ENCODE measurements around the gene C9.

The C9 gene

DNA sequence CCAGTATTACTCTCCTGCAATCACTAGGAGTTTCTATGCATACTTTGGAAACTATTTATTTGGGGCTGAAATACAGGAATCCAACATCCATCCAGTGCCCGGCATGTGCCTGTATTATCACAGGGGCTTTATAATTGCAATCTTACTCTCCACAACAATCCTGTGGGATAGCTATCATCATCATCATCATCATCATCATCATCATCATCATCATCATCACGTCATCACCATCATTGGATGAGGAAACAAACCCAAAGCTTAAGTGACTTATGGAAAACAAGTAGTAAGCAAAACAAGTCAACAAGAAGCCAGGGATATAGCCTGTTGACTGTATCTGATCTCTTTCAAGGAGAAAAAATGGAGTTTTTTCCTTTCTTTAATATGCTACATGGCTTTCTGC is 97.1 kb downstream of the C9 start:
- TF ChIP-seq, protein P1, sequence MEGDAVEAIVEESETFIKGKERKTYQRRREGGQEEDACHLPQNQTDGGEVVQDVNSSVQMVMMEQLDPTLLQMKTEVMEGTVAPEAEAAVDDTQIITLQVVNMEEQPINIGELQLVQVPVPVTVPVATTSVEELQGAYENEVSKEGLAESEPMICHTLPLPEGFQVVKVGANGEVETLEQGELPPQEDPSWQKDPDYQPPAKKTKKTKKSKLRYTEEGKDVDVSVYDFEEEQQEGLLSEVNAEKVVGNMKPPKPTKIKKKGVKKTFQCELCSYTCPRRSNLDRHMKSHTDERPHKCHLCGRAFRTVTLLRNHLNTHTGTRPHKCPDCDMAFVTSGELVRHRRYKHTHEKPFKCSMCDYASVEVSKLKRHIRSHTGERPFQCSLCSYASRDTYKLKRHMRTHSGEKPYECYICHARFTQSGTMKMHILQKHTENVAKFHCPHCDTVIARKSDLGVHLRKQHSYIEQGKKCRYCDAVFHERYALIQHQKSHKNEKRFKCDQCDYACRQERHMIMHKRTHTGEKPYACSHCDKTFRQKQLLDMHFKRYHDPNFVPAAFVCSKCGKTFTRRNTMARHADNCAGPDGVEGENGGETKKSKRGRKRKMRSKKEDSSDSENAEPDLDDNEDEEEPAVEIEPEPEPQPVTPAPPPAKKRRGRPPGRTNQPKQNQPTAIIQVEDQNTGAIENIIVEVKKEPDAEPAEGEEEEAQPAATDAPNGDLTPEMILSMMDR (IDR thresholded peaks at IDR 0.05; ENCODE audit: insufficient read depth, low read length, poor library complexity, severe bottlenecking) = no peak
- Histone ChIP-seq H3K36me3 (ENCODE audit: control insufficient read depth, insufficient read depth, low read length) (no peaks in the 10 kb centered on the region), H3K4me3 (replicated peaks; ENCODE audit: low read depth, low read length) (no peak overlapping the region), H3K27me3 (replicated peaks; ENCODE audit: control insufficient read depth, insufficient read depth, low read length) (no peaks in the 10 kb centered on the region)
- DNase-seq (ENCODE audit: extremely low read depth, insufficient read length) = no peak

DNA sequence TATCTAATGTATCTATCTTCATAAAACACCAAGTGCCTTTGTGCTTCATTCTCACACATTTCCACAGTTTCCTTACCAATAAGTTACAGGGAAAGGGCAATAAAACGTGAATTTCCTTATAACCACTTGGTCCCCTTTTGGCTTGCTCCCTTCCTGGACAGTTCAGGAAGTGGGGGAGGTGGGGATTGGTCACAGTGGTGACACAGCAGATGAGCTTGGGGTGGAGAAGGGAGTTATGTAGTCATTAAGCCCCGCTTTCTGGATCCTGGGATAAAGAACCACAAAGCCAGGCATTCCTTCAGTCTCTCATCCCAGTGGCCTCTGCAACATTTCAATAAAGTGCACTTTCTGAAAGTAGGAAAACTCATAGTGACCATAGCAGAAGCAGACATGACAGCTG is 97.9 kb downstream of the C9 start:
- TF ChIP-seq, protein P1 (IDR thresholded peaks at IDR 0.05; ENCODE audit: insufficient read depth, low read length, poor library complexity, severe bottlenecking) = no peak
- Histone ChIP-seq H3K27me3 (replicated peaks; ENCODE audit: control insufficient read depth, insufficient read depth, low read length) (no peaks in the 10 kb centered on the region), H3K4me3 (replicated peaks; ENCODE audit: low read depth, low read length) (no peak overlapping the region), H3K36me3 (ENCODE audit: control insufficient read depth, insufficient read depth, low read length) (no peaks in the 10 kb centered on the region)
- DNase-seq (ENCODE audit: extremely low read depth, insufficient read length) = no peak

DNA sequence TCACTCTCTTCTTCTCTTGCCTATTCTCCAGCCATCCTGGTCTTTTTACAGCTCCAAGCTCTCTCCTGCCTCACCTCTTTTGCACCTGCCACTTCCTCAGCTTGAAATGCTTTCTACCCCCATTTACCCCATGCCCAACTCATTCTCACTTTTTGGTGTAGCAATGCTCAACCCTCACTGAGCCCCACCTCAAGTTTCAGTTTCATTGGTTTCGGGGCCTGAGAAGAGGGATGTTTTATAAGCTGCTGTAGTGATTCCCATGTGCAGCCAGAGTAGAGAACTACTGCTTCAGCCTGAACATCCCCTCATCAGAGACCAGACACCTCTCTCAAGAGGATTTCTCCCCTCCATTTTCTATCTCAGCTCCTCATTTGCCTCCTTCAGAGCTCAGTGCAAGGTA is 99.8 kb downstream of the C9 start:
- H3K4me3 ChIP-seq (replicated peaks; ENCODE audit: low read depth, low read length) = no peak overlapping the region
- H3K36me3 ChIP-seq (ENCODE audit: control insufficient read depth, insufficient read depth, low read length) = no peaks in the 10 kb centered on the region
- peak; percentile 39 for DNase-seq (ENCODE audit: extremely low read depth, insufficient read length)
- TF ChIP-seq, protein P1 (IDR thresholded peaks at IDR 0.05; ENCODE audit: insufficient read depth, low read length, poor library complexity, severe bottlenecking) = no peak
- no peaks in the 10 kb centered on the region for H3K27me3 ChIP-seq (replicated peaks; ENCODE audit: control insufficient read depth, insufficient read depth, low read length)

DNA sequence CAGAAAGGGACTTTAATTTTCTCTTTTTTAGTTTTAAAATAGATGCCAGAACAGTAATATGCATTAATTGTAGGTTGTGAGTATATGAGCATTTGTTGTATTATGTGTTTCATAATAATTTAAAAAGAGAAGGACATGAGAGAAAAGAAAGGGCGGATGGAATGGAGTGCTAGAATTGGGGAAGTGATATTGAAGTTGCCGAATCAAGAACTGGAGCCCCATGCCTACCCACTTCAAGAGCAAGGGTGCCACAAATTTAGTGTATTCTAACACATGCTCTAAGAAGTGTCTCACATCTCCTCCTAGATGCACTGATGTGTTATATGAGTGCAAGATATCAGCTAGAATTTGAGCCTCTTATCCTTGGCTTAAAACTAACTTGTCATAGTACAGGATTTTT is 101.3 kb downstream of the C9 start:
- Histone ChIP-seq H3K27me3 (replicated peaks; ENCODE audit: control insufficient read depth, insufficient read depth, low read length) (no peaks in the 10 kb centered on the region), H3K4me3 (replicated peaks; ENCODE audit: low read depth, low read length) (no peak overlapping the region), H3K36me3 (ENCODE audit: control insufficient read depth, insufficient read depth, low read length) (no peaks in the 10 kb centered on the region)
- TF ChIP-seq, protein P1 (IDR thresholded peaks at IDR 0.05; ENCODE audit: insufficient read depth, low read length, poor library complexity, severe bottlenecking) = no peak
- DNase-seq (ENCODE audit: extremely low read depth, insufficient read length) = no peak

DNA sequence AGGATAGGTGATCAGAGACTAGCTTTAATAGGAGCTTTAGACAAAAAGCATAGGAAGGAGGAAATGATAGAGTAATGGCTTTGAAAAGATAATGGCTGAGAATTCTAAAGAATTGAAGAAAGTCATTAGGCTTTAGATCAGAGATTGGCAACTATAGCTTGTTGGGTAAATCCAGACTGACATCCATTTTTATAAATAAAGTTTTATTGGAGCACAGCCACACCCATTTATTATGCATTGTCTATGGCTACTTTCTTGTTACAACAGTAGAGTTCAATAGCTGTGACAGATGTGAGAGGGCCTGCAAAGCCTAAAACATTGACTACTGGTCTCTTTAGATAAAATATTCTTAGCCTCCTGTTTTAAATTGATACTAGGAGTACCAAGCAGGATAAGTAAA is 104.2 kb downstream of the C9 start:
- no peak overlapping the region for H3K4me3 ChIP-seq (replicated peaks; ENCODE audit: low read depth, low read length)
- H3K36me3 ChIP-seq (ENCODE audit: control insufficient read depth, insufficient read depth, low read length) = no peaks in the 10 kb centered on the region
- DNase-seq (ENCODE audit: extremely low read depth, insufficient read length) = no peak
- TF ChIP-seq, protein P1 (IDR thresholded peaks at IDR 0.05; ENCODE audit: insufficient read depth, low read length, poor library complexity, severe bottlenecking) = no peak
- no peaks in the 10 kb centered on the region for H3K27me3 ChIP-seq (replicated peaks; ENCODE audit: control insufficient read depth, insufficient read depth, low read length)

DNA sequence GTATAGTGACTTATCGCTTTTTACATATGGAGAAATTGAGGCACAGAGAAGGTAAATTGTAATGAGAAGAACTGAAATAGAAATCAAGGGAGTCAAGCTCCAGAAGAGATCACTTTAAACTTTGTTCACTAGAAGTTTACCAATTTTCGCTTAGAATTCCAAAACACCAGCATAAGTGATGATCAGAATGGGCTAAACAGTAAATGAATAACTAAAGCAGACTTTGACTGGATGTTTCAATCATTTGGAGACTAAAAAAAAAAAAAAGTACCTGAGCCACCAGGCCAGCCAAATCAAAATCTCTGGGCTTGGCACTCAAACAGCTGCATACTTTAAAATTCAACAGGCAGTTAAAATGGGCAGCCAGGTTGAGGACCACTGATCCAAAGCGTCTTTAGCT is 106.7 kb downstream of the C9 start:
- Histone ChIP-seq H3K4me3 (replicated peaks; ENCODE audit: low read depth, low read length) (no peak overlapping the region), H3K36me3 (ENCODE audit: control insufficient read depth, insufficient read depth, low read length) (no peaks in the 10 kb centered on the region), H3K27me3 (replicated peaks; ENCODE audit: control insufficient read depth, insufficient read depth, low read length) (no peaks in the 10 kb centered on the region)
- TF ChIP-seq, protein P1 (IDR thresholded peaks at IDR 0.05; ENCODE audit: insufficient read depth, low read length, poor library complexity, severe bottlenecking) = no peak
- DNase-seq (ENCODE audit: extremely low read depth, insufficient read length) = no peak

Measured in GM06990 (cell line).